Mesenchymal stem cell (in vitro differentiated cells and primary cell): ENCODE measurements around the gene NAPSA.
A peak's percentile ranks its signal among the peaks of the same experiment; 100 is the strongest.

Experiments used
- DNase-seq: peaks from one replicate; pipeline ENCODE4 v3.0.0-alpha.2; 2013
- H2AFZ ChIP-seq: one replicate; pipeline ENCODE4 v1.6.1; 2013; ENCODE audit warnings: low read depth, mild to moderate bottlenecking, control low read depth, inconsistent platforms, low read length, moderate library complexity
- H2AK5ac ChIP-seq: 2 replicates; pipeline ENCODE4 v1.6.1; 2013; ENCODE audit warnings: low read length, moderate library complexity, mild to moderate bottlenecking, inconsistent platforms; ENCODE audit not compliant: severe bottlenecking
- H2BK120ac ChIP-seq: one replicate; pipeline ENCODE4 v1.6.1; 2013; ENCODE audit warnings: low read depth, mild to moderate bottlenecking, inconsistent platforms, low read length, moderate library complexity
- H2BK12ac ChIP-seq, 2 experiments: one replicate each; pipeline ENCODE4 v1.6.1; 2013; ENCODE audit warnings: inconsistent platforms in 2 of 2, low read length in 2 of 2, mild to moderate bottlenecking in 2 of 2, moderate library complexity in 2 of 2, control low read depth in 1 of 2
- H2BK15ac ChIP-seq: one replicate; pipeline ENCODE4 v1.6.1; 2013; ENCODE audit warnings: mild to moderate bottlenecking, low read depth, inconsistent platforms; ENCODE audit not compliant: poor library complexity, severe bottlenecking
- H2BK5ac ChIP-seq: 2 replicates; pipeline ENCODE4 v1.6.1; 2013; ENCODE audit warnings: low read depth, mild to moderate bottlenecking, low read length, control low read depth, inconsistent platforms; ENCODE audit not compliant: poor library complexity, severe bottlenecking
- H3K14ac ChIP-seq, 2 experiments: one replicate each; pipeline ENCODE4 v1.6.1; 2013; ENCODE audit warnings: inconsistent platforms in 2 of 2, low read length in 2 of 2, control low read depth in 1 of 2, mild to moderate bottlenecking in 1 of 2, moderate library complexity in 1 of 2
- H3K18ac ChIP-seq, 2 experiments: one replicate each; pipeline ENCODE4 v1.6.1; 2013; ENCODE audit warnings: inconsistent platforms in 2 of 2, low read length in 2 of 2, control low read depth in 1 of 2, low read depth in 1 of 2, mild to moderate bottlenecking in 1 of 2
- H3K23ac ChIP-seq, 2 experiments: one replicate each; pipeline ENCODE4 v1.6.1; 2013; ENCODE audit warnings: inconsistent platforms in 2 of 2, low read length in 2 of 2, mild to moderate bottlenecking in 2 of 2, moderate library complexity in 2 of 2, control low read depth in 1 of 2
- H3K27ac ChIP-seq: 2 replicates; pipeline ENCODE4 v1.5.1; 2013; ENCODE audit warnings: mild to moderate bottlenecking, moderate library complexity, low read length, control low read depth, inconsistent platforms; ENCODE audit not compliant: poor library complexity, severe bottlenecking
- H3K27me3 ChIP-seq, 2 experiments: 2 replicates each; pipeline versions ENCODE4 v1.6.1 to v1.7.0; 2013; ENCODE audit warnings: low read length in 2 of 2, mild to moderate bottlenecking in 2 of 2, moderate library complexity in 2 of 2, control low read depth in 1 of 2, inconsistent platforms in 1 of 2; ENCODE audit not compliant: control insufficient read depth in 1 of 2, insufficient read depth in 1 of 2
- H3K36me3 ChIP-seq, 2 experiments: 2 replicates each; pipeline versions ENCODE4 v1.6.1 to v1.7.0; 2013; ENCODE audit warnings: low read length in 2 of 2, control low read depth in 1 of 2, inconsistent platforms in 1 of 2, low read depth in 1 of 2, mild to moderate bottlenecking in 1 of 2; ENCODE audit not compliant: insufficient read depth in 2 of 2, control insufficient read depth in 1 of 2
- H3K4ac ChIP-seq, 2 experiments: one replicate each; pipeline ENCODE4 v1.6.1; 2013; ENCODE audit warnings: inconsistent platforms in 2 of 2, low read length in 2 of 2, mild to moderate bottlenecking in 2 of 2, moderate library complexity in 2 of 2, control low read depth in 1 of 2, low read depth in 1 of 2
- H3K4me1 ChIP-seq: 2 replicates; pipeline ENCODE4 v1.6.1; 2013; ENCODE audit warnings: low read depth, low read length, control low read depth; ENCODE audit not compliant: control insufficient read depth, insufficient read depth
- H3K4me2 ChIP-seq: 2 replicates; pipeline ENCODE4 v1.6.1; 2013; ENCODE audit warnings: low read length, mild to moderate bottlenecking, inconsistent platforms; ENCODE audit not compliant: poor library complexity, severe bottlenecking
- H3K4me3 ChIP-seq, 2 experiments: 2 replicates each; pipeline versions ENCODE4 v1.5.1 to v1.7.0; 2013; ENCODE audit warnings: low read length in 2 of 2, mild to moderate bottlenecking in 2 of 2, control low read depth in 1 of 2, low read depth in 1 of 2; ENCODE audit not compliant: insufficient read depth in 1 of 2
- H3K79me1 ChIP-seq: replicated peaks from 2 replicates; pipeline ENCODE4 v1.6.1; 2013; ENCODE audit warnings: mild to moderate bottlenecking, control low read depth, low read length, inconsistent platforms; ENCODE audit not compliant: poor library complexity, severe bottlenecking
- H3K9ac ChIP-seq: 2 replicates; pipeline ENCODE4 v1.7.0; 2013; ENCODE audit warnings: mild to moderate bottlenecking, low read length, moderate library complexity
- H3K9me3 ChIP-seq: 2 replicates; pipeline ENCODE4 v1.7.0; 2013; ENCODE audit warnings: mild to moderate bottlenecking, low read length; ENCODE audit not compliant: control insufficient read depth
- H4K8ac ChIP-seq: one replicate; pipeline ENCODE4 v1.6.1; 2013; ENCODE audit warnings: inconsistent platforms, mild to moderate bottlenecking, low read length, moderate library complexity
- H4K91ac ChIP-seq: one replicate; pipeline ENCODE4 v1.6.1; 2013; ENCODE audit warnings: mild to moderate bottlenecking, low read length, inconsistent platforms
- whole genome bisulfite sequencing: methylation state at CpG from one replicate; pipeline ENCODE4 v1.1.7; 2013; ENCODE audit warnings: mixed read lengths; 5-methylcytosine and 5-hydroxymethylcytosine counted together

The NAPSA gene

GRCh38 chr19:50383852-50384684 lies 18.6 kb upstream of the NAPSA start, which contains the start of gene POLD1:
Gene POLD1, plus strand, starts transcription at chr19:50384347. Its CDS starts 14,505 bp downstream, at chr19:50398852.
- H2AK5ac ChIP-seq, result no peak within 1 kb of the TSS
- peak; percentile 97 for DNase-seq
- peak within 1 kb of the TSS; percentile 80 for H4K91ac ChIP-seq
- H3K14ac ChIP-seq, result peak within 1 kb of the TSS in 1 of 2 experiments; percentile 82
- H3K4me2 ChIP-seq, result peak within 1 kb of the TSS; percentile 89
- H3K4ac ChIP-seq, result peak within 1 kb of the TSS; percentile 47 to 80
- H3K27ac ChIP-seq, result peak within 1 kb of the TSS; percentile 71
- H3K79me1 ChIP-seq, result peaks cover 38% of the 10 kb centered on the region
- peak within 1 kb of the TSS in 1 of 2 experiments; percentile 3 for H3K23ac ChIP-seq
- H2BK5ac ChIP-seq, result no peak within 1 kb of the TSS
- peak within 1 kb of the TSS; percentile 75 for H4K8ac ChIP-seq
- H2BK120ac ChIP-seq, result peak within 1 kb of the TSS; percentile 57
- 1% methylated on average over 76 of the region's 78 CpGs for WGBS
- H2BK12ac ChIP-seq, result no peak within 1 kb of the TSS
- no peaks in the 10 kb centered on the region for H3K27me3 ChIP-seq
- peak within 1 kb of the TSS; percentile 66 for H2AFZ ChIP-seq
- H2BK15ac ChIP-seq, result peak within 1 kb of the TSS; percentile 96
- peak within 1 kb of the TSS; percentile 71 to 83 for H3K4me3 ChIP-seq
- H3K9ac ChIP-seq, result peak within 1 kb of the TSS; percentile 88
- no peaks in the 10 kb centered on the region for H3K9me3 ChIP-seq
- H3K4me1 ChIP-seq, result peaks cover 10% of the 10 kb centered on the region
- H3K36me3 ChIP-seq, result peaks cover 43 to 55% of the 10 kb centered on the region in 2 experiments
- peak within 1 kb of the TSS; percentile 84 for H3K18ac ChIP-seq

GRCh38 chr19:50383001-50383851 lies 17.8 kb upstream of the NAPSA start:
- peak overlapping the region; percentile 72 to 74 for H3K18ac ChIP-seq
- H3K14ac ChIP-seq, result peak overlapping the region in 1 of 2 experiments; percentile 48
- no peaks in the 10 kb centered on the region for H3K27me3 ChIP-seq
- H3K9me3 ChIP-seq, result no peaks in the 10 kb centered on the region
- H2AFZ ChIP-seq, result peak overlapping the region; percentile 66
- no peak for DNase-seq
- peaks cover 51 to 64% of the 10 kb centered on the region in 2 experiments for H3K36me3 ChIP-seq
- no peak overlapping the region for H2BK15ac ChIP-seq
- peak overlapping the region; percentile 71 for H3K27ac ChIP-seq
- H3K4me2 ChIP-seq, result peak overlapping the region; percentile 89
- no peak overlapping the region for H3K23ac ChIP-seq
- no peak overlapping the region for H2BK12ac ChIP-seq
- H2AK5ac ChIP-seq, result no peak overlapping the region
- H3K9ac ChIP-seq, result peak overlapping the region; percentile 88
- peak overlapping the region; percentile 13 to 47 for H3K4ac ChIP-seq
- H2BK5ac ChIP-seq, result no peak overlapping the region
- WGBS, result 60% methylated on average over 21 of the region's 21 CpGs
- H2BK120ac ChIP-seq, result peak overlapping the region; percentile 57
- H3K4me1 ChIP-seq, result peaks cover 10% of the 10 kb centered on the region
- no peak overlapping the region for H4K91ac ChIP-seq
- H3K79me1 ChIP-seq, result peaks cover 41% of the 10 kb centered on the region
- peak overlapping the region; percentile 54 to 83 for H3K4me3 ChIP-seq
- peak overlapping the region; percentile 54 for H4K8ac ChIP-seq

- Histone ChIP-seq H2AFZ (no peak overlapping the region), H3K79me1 (peaks cover 39% of the 10 kb centered on the region), H3K27me3 (no peaks in the 10 kb centered on the region), H4K91ac (no peak overlapping the region), H4K8ac (no peak overlapping the region), H2BK5ac (no peak overlapping the region), H3K4me1 (peaks cover 7% of the 10 kb centered on the region), H2BK120ac (no peak overlapping the region), H3K27ac (no peak overlapping the region), H3K18ac (no peak overlapping the region), H3K36me3 (peaks cover 55 to 66% of the 10 kb centered on the region in 2 experiments), H3K9me3 (no peaks in the 10 kb centered on the region), H3K4ac (no peak overlapping the region), H3K9ac (no peak overlapping the region), H2AK5ac (no peak overlapping the region), H3K4me3 (no peak overlapping the region), H3K23ac (no peak overlapping the region), H2BK15ac (no peak overlapping the region), H3K14ac (no peak overlapping the region), H3K4me2 (no peak overlapping the region), H2BK12ac (no peak overlapping the region)
- DNase-seq, result no peak
- 98% methylated on average over 58 of the region's 58 CpGs for WGBS
Observed at GRCh38 chr19:50381881-50382729, 16.7 kb upstream of the NAPSA start.
